IMR-90 (cell line): ENCODE data around the gene SP9.

ENCODE experiments used
- CEBPB ChIP-seq: IDR thresholded peaks from 2 replicates; pipeline ENCODE4 v1.6.1; 2012; ENCODE audit warnings: low read depth, low read length, improper control_type of control experiment
- MAZ ChIP-seq: IDR thresholded peaks from 2 replicates; pipeline ENCODE4 v1.6.1; 2012; ENCODE audit warnings: low read depth, mild to moderate bottlenecking, low read length, improper control_type of control experiment, moderate library complexity, borderline replicate concordance
- POLR2A ChIP-seq: IDR thresholded peaks from 2 replicates; pipeline ENCODE4 v1.6.1; 2012; ENCODE audit warnings: mild to moderate bottlenecking, low read depth, low read length
- RAD21 ChIP-seq: IDR thresholded peaks from 2 replicates; pipeline ENCODE4 v1.6.1; 2012; ENCODE audit warnings: low read length, improper control_type of control experiment
- RFX5 ChIP-seq: IDR thresholded peaks from 2 replicates; pipeline ENCODE4 v1.8.0; 2012; ENCODE audit warnings: low read depth, mild to moderate bottlenecking, low read length, moderate library complexity
- TF ChIP-seq, protein P1 (sequence below): conservative IDR thresholded peaks from 2 replicates; pipeline ENCODE4 v1.5.1; 2012; ENCODE audit warnings: mild to moderate bottlenecking, low read depth, low read length, improper control_type of control experiment
- TF ChIP-seq, protein P2 (sequence below): fragments of 150-350 bp; IDR thresholded peaks from 2 replicates; pipeline ENCODE4 v1.6.1; 2016; ENCODE audit warnings: low read depth, mild to moderate bottlenecking, low read length, moderate library complexity, borderline replicate concordance

DNA sequence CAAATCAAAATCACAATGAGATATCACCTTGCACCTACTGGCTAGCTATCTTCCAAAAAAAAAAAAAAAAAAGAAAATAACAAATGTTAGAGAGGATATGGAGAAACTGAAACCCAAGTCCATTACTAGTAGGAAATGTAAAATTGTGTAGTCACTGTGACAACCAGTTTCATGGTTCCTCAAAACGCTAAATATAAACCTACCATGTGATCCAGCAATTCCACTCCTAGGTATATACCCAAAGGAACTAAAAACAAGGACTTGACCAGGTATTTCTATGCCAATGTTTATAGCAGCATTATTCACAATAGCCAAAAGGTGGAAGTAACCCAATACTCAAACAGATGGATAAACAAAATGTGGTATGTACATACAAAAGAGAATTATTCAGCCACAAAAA, 49.0 kb downstream of the SP9 start:
- TF ChIP-seq, protein P1, sequence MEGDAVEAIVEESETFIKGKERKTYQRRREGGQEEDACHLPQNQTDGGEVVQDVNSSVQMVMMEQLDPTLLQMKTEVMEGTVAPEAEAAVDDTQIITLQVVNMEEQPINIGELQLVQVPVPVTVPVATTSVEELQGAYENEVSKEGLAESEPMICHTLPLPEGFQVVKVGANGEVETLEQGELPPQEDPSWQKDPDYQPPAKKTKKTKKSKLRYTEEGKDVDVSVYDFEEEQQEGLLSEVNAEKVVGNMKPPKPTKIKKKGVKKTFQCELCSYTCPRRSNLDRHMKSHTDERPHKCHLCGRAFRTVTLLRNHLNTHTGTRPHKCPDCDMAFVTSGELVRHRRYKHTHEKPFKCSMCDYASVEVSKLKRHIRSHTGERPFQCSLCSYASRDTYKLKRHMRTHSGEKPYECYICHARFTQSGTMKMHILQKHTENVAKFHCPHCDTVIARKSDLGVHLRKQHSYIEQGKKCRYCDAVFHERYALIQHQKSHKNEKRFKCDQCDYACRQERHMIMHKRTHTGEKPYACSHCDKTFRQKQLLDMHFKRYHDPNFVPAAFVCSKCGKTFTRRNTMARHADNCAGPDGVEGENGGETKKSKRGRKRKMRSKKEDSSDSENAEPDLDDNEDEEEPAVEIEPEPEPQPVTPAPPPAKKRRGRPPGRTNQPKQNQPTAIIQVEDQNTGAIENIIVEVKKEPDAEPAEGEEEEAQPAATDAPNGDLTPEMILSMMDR: no peak
- TF ChIP-seq RFX5 (no peak), MAZ (no peak), POLR2A (no peak), RAD21 (no peak), CEBPB (no peak)
- TF ChIP-seq, protein P2, sequence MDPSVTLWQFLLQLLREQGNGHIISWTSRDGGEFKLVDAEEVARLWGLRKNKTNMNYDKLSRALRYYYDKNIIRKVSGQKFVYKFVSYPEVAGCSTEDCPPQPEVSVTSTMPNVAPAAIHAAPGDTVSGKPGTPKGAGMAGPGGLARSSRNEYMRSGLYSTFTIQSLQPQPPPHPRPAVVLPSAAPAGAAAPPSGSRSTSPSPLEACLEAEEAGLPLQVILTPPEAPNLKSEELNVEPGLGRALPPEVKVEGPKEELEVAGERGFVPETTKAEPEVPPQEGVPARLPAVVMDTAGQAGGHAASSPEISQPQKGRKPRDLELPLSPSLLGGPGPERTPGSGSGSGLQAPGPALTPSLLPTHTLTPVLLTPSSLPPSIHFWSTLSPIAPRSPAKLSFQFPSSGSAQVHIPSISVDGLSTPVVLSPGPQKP: no peak
